C4-2B (cell line): ENCODE results near the gene JADE1.

ENCODE experiments used
- CTCF ChIP-seq: fragments of 450-650 bp; conservative IDR thresholded peaks from 2 replicates; pipeline ENCODE4 v1.5.1; 2017; ENCODE audit warnings: mild to moderate bottlenecking
- ZFX ChIP-seq: fragments of 450-650 bp; IDR thresholded peaks from 2 replicates; pipeline ENCODE4 v1.6.1; 2017

GRCh38 chr4:128865132-128865531 lies 55.6 kb downstream of the JADE1 start:
- TF ChIP-seq CTCF (no peak), ZFX (no peak)
